AG04449 (cell line): Measurements from ENCODE around the gene LAMA2.

Source experiments
- CTCF ChIA-PET: fragments of 350-600 bp; formaldehyde crosslinking; extraction: SDS; loops from one replicate; lab custom pipeline; 2021; ENCODE audit warnings: antibody characterized with exemption; lab: Yijun Ruan, JAX
- POLR2A ChIA-PET: fragments of 400-600, 350-600 bp; formaldehyde crosslinking; extraction: SDS; loops from one replicate; lab custom pipeline; 2020; ENCODE audit warnings: antibody characterized with exemption, inconsistent platforms; lab: Yijun Ruan, JAX
- DNase-seq: peaks from one replicate; pipeline ENCODE4 v3.0.0-alpha.2; 2010; ENCODE audit warnings: low read depth, low spot score
- H3K4me3 ChIP-seq: 2 replicates; pipeline ENCODE4 v1.5.1; 2011; ENCODE audit warnings: low read depth, mild to moderate bottlenecking, control low read depth, low read length
- TF ChIP-seq, protein P1 (sequence below): IDR thresholded peaks from one replicate; pipeline ENCODE4 v1.5.1; 2011; ENCODE audit warnings: mild to moderate bottlenecking, moderate library complexity, low read length, control low read depth, inconsistent platforms; ENCODE audit not compliant: insufficient read depth; ENCODE audit errors: missing control alignments

Gene LAMA2

GRCh38 chr6:129455126-129455769 lies 572.3 kb downstream of the LAMA2 start:
- CTCF ChIA-PET: no interaction called here
- TF ChIP-seq, protein P1, sequence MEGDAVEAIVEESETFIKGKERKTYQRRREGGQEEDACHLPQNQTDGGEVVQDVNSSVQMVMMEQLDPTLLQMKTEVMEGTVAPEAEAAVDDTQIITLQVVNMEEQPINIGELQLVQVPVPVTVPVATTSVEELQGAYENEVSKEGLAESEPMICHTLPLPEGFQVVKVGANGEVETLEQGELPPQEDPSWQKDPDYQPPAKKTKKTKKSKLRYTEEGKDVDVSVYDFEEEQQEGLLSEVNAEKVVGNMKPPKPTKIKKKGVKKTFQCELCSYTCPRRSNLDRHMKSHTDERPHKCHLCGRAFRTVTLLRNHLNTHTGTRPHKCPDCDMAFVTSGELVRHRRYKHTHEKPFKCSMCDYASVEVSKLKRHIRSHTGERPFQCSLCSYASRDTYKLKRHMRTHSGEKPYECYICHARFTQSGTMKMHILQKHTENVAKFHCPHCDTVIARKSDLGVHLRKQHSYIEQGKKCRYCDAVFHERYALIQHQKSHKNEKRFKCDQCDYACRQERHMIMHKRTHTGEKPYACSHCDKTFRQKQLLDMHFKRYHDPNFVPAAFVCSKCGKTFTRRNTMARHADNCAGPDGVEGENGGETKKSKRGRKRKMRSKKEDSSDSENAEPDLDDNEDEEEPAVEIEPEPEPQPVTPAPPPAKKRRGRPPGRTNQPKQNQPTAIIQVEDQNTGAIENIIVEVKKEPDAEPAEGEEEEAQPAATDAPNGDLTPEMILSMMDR: no peak
- POLR2A ChIA-PET: no interaction called here
- H3K4me3 ChIP-seq: no peak overlapping the region
- DNase-seq: no peak

- POLR2A ChIA-PET: no interaction called here
- H3K4me3 ChIP-seq: no peak overlapping the region
- DNase-seq: no peak
- CTCF ChIA-PET: no interaction called here
- TF ChIP-seq, protein P1: no peak
Observed at GRCh38 chr6:129460221-129460620, 577.3 kb downstream of the LAMA2 start.

- POLR2A ChIA-PET: no interaction called here
- DNase-seq: no peak
Observed at GRCh38 chr6:129469070-129469662, 586.2 kb downstream of the LAMA2 start.

DNA sequence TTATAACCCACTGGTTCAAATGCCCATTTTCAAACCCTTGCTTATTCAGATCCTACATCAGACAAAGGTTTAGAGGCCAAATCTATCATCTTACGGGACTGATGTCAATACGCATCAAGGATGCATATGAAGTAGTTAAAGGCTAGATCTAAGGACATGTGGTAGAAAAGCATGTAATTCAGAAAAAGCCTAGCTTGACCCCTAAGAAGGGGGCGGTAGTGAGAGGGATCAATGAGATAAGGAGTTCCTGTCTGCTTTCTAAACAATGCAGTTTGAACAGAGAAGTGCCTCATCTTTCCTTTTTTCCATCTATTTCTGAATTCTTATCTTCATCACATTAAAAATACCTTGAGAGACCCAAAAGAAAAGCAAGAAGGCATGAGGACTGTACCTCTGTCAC lies 589.3 kb downstream of the LAMA2 start:
- CTCF ChIA-PET: interaction anchor here (1.2 kb wide), 1 partner anchor 126 kb away, joined by 3 read pairs; no protein-coding TSS in a partner anchor
- no peak for DNase-seq
- TF ChIP-seq, protein P1: no peak
- no peak overlapping the region for H3K4me3 ChIP-seq
- POLR2A ChIA-PET: no interaction called here

More at GRCh38 chr6:129469070-129469662, 586.2 kb downstream of the LAMA2 start:
- no peak overlapping the region for H3K4me3 ChIP-seq
- TF ChIP-seq, protein P1: no peak
- CTCF ChIA-PET: no interaction called here

DNA sequence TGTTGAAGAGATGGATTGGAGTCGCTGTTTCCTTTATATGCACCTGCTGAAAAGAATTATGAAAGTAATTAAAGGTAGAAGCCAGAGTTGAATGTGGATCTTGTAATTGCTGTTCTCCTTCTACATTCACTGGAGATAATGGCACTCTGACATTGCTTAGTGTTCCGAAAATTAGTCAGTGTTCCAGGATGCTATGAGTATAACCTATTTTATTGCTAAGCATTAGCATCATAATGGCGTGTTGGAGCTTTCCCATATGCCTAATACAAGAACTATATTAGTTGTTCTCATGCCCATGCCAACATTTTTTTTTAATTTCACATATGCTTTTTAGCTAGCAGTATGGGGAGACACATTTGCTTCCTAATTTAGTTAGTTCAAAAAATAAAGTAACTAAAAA lies 590.6 kb downstream of the LAMA2 start:
- TF ChIP-seq, protein P1: no peak
- no peak overlapping the region for H3K4me3 ChIP-seq
- DNase-seq: no peak
- ChIA-PET CTCF (interaction anchor here (0.9 kb wide), 1 partner anchor 124 kb away, joined by 3 read pairs; no protein-coding TSS in a partner anchor), POLR2A (no interaction called here)

- POLR2A ChIA-PET: interaction anchor here (0.7 kb wide), 1 partner anchor 1508 kb away, joined by 4 read pairs; no protein-coding TSS in a partner anchor
- no peak for DNase-seq
- CTCF ChIA-PET: no interaction called here
- no peak overlapping the region for H3K4me3 ChIP-seq
- TF ChIP-seq, protein P1: no peak
Observed at GRCh38 chr6:129475477-129476247, 592.7 kb downstream of the LAMA2 start.
